NCI-H345 treated with DMSO at 0.1 percent for 48 hours (cell line): ENCODE data around the gene ANK2.
"Not testable (repeated sequence)": the region's sequence is repeated elsewhere in the genome, so short reads cannot be mapped to it uniquely, and the experiment has no call there.

Experiments
- DNase-seq: peaks from one replicate; lab custom pipeline; 2025; ENCODE audit not compliant: unreplicated experiment; lab: John Stamatoyannopoulos, UW

ANK2 gene

GRCh38 chr4:113146876-113147358 is 97.5 kb downstream of the ANK2 start:
- DNase-seq, result no peak

- no peak for DNase-seq
These were observed 98.2 kb downstream of the ANK2 start for GRCh38 chr4:113147498-113148111.

- DNase-seq, result no peak
These were observed 99.5 kb downstream of the ANK2 start for GRCh38 chr4:113148925-113149324.

- no peak for DNase-seq
These were observed 104.2 kb downstream of the ANK2 start for GRCh38 chr4:113153529-113154101.

- no peak for DNase-seq
These were observed 104.8 kb downstream of the ANK2 start for GRCh38 chr4:113154281-113154680.

- no peak for DNase-seq
These were observed 107.8 kb downstream of the ANK2 start for GRCh38 chr4:113157086-113157857.

GRCh38 chr4:113159942-113160545 is 110.6 kb downstream of the ANK2 start:
- DNase-seq, result no peak

- no peak for DNase-seq
These were observed 111.1 kb downstream of the ANK2 start for GRCh38 chr4:113160548-113160947.

GRCh38 chr4:113162089-113162488 is 112.6 kb downstream of the ANK2 start:
- no peak for DNase-seq

GRCh38 chr4:113169368-113169767 is 119.9 kb downstream of the ANK2 start:
- DNase-seq, result no peak

GRCh38 chr4:113170115-113170804 is 120.8 kb downstream of the ANK2 start:
- no peak for DNase-seq

GRCh38 chr4:113170805-113171468 is 121.5 kb downstream of the ANK2 start:
- no peak for DNase-seq

GRCh38 chr4:113173126-113173792 is 123.8 kb downstream of the ANK2 start:
- no peak for DNase-seq

GRCh38 chr4:113173793-113174264 is 124.4 kb downstream of the ANK2 start:
- no peak for DNase-seq

GRCh38 chr4:113179091-113179490 is 129.6 kb downstream of the ANK2 start:
- no peak for DNase-seq

- DNase-seq, result no peak
These were observed 130.5 kb downstream of the ANK2 start for GRCh38 chr4:113179996-113180395.

GRCh38 chr4:113181289-113182007 is 132.0 kb downstream of the ANK2 start:
- no peak for DNase-seq

GRCh38 chr4:113183032-113183605 is 133.7 kb downstream of the ANK2 start:
- DNase-seq, result no peak

GRCh38 chr4:113186220-113186619 is 136.8 kb downstream of the ANK2 start:
- DNase-seq, result not testable (repeated sequence)
